GM15510 (cell line): ENCODE data around the gene NCLN.

ENCODE experiments used
- POLR2A ChIP-seq: IDR thresholded peaks from 3 replicates; pipeline ENCODE4 v1.6.1; 2011; ENCODE audit warnings: borderline replicate concordance; ENCODE audit not compliant: insufficient read length; ENCODE audit errors: extremely low read depth

NCLN gene

DNA sequence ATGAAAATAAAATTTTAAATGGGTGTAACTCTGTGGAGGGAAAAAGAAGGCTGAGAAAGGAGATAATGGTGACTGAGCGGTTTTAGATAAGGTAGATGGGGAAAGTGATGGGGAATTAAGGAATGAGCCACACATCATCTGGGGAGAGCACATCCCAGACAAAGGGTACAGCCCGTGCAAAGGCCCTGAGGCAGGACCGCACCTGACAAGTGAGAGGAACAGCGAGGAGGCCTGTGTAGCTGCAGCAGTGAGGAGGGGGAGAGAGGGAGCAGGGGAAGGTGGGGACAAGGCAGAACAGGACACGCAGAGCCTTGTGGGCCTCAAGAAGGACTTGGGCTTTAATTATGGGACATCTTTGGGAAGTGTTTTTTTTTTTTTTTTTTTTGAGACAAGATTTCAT is 37.0 kb downstream of the NCLN start:
- no peak for TF ChIP-seq POLR2A

DNA sequence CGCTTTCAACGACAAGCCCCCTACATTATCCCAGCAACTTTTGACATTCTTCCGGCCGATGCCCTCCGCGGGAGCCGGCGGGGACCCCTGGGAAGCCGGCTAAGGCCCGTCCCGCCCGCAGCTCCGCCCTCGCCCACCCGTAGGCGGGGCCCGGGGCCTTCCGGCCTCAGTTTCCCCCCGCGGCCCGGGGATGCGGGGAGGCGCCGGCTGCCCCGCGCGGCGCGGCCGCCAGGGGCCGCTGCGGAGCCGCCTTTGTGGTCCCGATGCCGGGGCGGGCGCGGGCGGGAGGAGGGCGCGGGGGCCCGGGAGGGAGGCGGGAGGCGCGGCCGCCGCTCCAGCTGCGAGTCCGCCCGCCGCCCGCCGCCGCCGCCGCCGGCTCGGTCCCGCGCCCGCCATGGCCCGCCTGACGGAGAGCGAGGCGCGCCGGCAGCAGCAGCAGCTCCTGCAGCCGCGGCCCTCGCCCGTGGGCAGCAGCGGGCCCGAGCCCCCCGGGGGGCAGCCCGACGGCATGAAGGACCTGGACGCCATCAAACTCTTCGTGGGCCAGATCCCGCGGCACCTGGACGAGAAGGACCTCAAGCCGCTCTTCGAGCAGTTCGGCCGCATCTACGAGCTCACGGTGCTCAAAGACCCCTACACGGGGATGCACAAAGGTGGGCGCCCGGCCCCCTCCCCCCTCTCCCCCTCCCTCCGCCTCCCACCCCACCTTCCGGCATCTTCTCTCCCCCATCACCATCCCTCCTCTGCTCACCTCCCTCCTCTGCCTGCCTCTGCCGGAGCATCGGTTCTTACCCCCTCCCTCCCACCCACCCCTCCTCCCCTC is 38.8 kb downstream of the NCLN start, which contains the start of gene CELF5:
CELF5 (plus strand) TSS at position 316 of the 823 bp plus-strand sequence; CDS start at position 395, 79 bp downstream.
- TF ChIP-seq POLR2A, result no peak

DNA sequence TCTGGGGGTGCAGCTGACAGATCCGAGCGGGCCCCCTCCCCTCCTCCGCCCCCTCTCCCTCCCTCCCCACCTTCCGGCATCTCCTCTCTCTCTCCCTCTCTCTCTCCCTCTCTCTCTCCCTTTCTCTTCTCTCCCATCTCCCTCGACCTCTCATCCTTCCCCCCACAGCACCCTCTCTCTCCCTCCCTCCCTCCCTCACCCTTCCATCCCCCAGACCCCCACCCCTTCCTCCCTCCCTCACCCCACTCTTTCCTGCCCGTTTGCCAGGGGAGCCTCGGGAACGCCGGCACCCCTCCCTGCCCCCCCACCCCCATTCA is 39.4 kb downstream of the NCLN start:
- no peak for TF ChIP-seq POLR2A

DNA sequence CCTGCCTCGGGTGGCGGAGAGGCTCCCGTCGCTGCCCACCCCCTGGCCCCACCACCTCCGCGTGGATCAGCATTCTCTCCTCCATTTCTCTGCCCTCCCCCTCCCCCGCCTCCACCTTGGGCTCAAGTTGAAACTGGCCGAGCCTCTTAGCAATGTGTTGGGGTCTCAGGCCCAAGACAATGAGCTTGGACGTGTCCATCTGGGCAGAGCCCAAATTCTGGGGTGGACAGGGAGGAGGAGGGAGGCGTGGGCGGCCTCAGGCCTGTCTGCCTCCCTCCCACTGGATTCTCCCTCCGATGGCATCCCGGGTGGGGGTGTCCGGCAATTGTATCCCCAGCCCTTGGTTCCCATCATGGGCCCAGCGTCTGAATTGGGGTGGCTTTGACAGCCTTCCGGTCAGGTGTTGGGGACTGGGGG is 40.0 kb downstream of the NCLN start:
- TF ChIP-seq POLR2A, result no peak

DNA sequence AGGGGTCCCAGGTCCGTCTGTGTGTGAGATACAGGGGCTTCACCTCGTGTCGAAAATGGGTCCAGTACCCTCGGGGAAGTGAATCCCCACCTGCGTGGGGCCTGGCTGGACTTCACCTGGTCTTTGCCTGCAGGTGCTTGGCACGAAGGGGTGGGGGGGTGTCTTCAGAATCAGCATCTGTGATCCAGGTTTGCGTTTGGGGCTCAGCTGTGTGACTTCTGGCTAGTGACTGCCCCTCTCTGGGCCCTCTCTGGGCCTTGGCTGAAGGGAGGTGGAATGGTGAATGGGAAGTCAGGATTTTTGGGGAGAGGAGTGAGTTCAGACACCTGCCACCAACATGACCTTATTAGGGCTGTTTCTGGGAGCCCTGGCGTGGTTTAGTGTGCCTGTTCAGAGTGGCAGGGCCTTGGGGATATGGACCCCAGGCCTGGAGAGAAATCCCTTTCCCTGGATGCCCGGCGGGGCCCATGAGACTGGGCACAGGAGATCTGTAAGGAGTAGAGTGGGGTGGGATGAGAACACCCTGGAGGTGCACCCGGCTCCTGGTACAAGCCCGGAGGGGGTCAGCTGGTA is 41.4 kb downstream of the NCLN start:
- no peak for TF ChIP-seq POLR2A

DNA sequence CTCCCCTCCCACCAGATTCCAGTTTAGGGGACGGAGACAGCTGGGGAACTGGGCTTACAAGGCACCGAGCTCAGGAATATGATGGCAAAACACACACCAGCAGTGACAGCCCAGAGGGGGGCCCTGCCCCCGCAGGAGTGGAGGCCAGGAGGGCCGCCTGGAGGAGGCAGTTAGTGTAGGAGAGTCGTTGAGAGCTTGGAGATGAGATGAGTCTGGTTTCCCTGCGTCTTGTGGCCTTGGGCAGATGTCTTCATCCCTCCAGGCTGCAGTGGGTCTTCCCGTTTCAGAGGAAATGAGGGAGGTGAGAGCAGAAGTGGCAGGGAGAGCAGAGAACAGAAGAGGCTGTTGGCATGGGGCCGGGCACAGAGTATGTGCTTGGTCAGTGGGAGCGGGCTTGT is 43.6 kb downstream of the NCLN start:
- TF ChIP-seq POLR2A, result no peak

DNA sequence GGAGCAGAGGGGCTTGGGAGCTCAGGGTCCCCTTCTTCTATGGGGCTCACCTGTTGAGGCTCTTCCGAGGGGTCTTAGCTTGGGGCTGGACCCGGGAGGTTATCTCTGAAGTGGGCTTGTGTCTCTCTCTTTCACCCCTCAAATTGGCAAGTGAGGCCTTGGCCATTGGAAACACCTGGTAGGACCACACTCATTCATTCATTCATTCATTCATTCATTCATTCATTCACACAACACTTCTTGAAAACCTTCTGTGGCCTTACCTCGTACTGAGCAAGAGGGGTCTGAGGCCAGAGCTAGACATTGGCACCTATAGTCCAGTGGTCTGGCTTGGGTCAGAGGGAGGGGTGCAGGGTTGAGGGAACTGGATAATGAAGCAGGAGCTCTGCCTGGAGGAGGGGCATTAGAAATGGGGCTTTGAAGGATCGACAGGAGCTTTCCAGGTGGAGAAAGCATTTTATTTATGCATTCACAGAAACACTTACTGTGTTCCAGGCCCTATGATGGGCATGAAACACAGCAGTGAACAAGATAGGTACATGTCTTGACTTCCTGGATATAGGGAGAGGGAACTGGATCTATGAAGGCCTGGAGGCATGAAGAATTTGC is 44.3 kb downstream of the NCLN start:
- no peak for TF ChIP-seq POLR2A

DNA sequence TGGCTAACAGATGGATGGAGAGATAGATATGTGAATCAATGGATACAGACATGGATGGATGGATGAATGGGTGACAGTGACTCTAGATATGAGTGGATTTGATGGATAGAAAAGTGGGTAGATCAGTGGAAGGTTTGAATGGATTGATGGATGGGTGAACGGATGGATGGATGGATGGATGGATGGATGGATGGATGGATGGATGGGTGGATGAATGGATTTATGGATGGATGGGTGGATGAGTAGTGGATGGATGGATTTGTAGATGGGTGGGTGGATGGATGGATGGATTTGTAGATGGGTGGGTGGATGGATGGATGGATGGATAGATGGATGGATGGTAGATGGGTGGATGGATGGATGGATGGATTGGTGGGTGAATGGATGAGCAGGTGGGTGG is 45.6 kb downstream of the NCLN start:
- TF ChIP-seq POLR2A, result no peak

DNA sequence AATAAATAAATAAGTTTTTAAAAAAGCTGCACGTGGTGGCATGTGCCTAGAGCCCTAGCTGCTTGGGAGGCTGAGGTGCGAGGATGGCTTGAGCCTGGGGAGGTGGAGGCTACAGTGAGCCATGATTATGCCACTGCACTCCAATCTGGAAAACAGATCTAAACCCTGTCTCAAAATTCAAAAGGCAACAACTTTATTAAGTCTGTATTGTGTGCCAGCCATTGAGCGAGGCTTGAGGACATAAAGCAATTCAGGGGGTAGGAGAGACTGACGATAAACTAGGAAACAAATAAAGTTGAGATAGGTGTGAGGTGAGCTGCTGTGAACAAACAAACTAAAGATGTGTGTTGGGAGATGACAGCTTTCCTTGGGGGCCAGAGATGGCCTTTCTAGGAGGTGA is 47.4 kb downstream of the NCLN start:
- TF ChIP-seq POLR2A, result no peak

DNA sequence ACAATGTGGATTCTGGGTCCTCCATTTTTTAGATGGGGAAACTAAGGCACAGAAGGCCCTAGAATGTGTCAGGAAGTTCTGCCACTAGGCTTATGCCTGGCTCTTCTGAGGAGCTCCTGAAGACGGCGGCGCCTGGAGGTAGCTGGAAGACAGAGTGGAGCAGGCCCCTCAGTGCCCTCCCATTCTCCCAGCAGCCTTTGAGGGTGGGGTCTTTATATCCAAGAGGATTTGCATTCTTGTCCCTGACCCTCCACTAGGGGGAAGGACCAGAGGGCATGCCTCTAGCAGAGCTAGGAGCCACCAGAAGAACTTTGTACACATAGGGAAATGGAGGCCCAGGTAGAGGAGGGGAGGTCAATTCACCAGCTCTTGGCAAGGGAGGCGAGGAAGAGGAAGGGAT is 48.1 kb downstream of the NCLN start:
- TF ChIP-seq POLR2A, result no peak

DNA sequence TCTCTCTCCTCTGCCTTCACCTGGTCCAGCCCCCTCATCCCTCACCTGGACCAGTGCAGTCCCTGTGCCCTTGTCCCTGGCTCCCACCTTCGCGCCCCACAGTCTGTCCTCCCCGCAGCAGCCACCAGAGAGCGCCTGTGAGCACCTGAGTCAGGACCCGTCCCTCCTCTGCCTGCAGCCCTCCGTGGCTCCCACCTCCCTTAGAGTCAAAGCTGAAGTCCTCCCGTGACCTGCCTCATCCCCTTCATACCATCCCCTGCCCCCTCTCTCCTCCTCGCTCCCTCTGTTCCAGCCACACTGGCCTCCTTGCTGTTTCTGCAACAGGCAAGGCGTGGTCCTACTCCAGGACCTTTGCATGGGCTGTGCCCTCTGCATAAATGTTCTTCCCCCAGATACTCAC is 49.1 kb downstream of the NCLN start:
- no peak for TF ChIP-seq POLR2A

DNA sequence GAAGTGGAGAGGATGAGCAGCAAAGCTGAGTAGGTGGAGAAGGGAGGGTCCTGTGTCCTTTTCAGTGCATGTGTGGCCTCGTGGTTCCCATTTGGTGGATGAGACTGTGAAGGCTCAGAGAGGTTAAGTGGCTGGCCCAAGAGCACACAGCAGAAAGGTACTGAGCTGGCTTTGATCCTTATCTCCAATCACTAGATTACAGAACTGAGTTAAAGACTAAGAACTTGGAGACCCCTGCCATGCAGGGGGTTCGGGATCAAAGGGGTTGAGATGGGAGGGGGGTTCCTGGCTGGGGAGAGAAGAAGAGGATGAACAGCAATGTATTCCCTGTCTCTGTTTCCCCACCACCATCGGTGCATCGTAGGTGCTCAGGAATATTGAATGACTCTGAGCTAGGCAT is 50.5 kb downstream of the NCLN start:
- no peak for TF ChIP-seq POLR2A

DNA sequence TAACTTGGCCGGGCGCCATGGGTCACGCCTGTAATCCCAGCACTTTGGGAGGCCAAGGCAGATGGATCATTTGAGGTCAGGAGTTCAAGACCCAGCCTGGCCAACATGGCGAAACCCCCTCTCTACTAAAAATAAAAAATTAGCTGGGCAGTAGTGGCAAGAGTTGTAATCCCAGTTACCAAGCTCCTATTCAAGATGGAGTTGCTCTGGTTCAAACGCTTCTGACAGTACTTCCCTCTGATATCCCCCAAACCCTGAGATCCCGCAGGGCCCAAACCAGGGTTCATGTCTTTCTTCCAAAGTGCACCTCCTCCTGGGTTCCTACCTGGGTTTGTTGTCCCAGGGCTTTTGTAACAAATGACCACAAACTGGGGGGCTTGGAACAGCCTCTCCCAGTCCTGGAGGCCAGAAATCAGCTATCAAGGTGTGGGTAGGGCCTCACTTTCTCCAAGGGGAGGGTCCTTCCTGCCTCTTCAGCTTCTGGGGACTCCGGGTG is 52.4 kb downstream of the NCLN start:
- TF ChIP-seq POLR2A, result no peak

DNA sequence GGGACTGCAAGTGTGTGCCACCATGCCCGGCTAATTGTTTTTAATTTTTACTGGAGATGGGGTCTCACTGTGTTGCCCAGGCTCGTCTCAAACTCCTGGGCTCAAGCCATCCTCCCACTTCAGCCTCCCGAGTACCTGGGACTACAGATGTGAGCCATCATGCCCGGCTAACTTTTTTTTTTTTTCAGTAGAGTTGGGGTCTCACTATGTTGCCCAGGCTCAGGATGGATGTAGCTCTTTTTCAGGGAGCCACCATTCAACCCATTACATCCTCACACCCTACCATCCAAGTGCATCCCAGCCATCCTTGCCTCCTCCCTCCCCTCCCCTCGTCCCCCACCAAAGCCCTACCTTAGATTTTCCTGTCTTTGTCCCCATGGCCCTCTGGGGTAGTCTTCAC is 53.6 kb downstream of the NCLN start:
- TF ChIP-seq POLR2A, result no peak

DNA sequence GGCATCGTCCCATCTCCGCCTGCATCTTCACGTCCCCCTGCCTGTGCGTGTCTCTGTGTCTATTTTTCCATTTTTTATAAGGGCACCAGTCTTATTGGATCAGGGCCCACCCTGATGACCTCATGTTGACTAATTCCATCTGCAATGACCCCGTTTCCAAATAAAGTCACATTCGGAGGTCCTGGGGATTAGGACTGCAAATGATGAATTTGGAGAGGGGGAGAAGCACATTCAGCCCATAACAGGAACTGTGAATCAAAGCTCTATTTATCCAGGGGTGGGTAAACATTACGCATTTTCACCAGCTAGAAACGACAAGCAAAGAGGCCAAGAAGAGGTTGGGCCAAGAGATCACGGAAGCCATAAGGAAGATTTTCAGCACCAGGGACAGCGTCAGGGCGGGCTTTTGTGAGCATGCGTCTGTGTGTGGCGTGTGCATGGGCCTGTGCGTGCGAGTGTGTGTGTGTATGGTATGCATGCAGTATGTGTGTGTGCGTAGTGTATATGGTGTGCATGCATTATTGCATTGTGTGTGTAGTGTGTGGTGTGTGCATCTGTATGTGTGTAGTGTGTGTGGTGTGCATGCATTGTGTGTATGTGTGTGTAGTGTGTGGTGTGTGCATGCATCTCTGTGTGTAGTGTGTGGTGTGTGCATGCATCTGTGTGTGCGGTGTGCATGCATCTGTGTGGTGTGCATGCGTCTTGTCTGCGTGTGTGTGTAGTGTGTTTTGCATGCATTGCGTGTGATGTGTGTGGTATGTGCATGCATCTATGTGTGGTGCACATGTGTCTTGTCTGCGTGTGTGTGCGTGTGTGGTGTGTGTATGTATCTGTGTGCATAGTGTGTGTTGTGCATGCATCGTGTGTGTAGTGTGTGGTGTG is 58.3 kb downstream of the NCLN start:
- no peak for TF ChIP-seq POLR2A
